GM12892 (cell line): ENCODE data around the gene GLRA1.

Source experiments
- POLR2A ChIP-seq: IDR thresholded peaks from 2 replicates; pipeline ENCODE4 v1.6.1; 2011; ENCODE audit warnings: low read depth, low read length, control low read depth
- POLR2AphosphoS5 ChIP-seq: IDR thresholded peaks from 2 replicates; pipeline ENCODE4 v1.6.1; 2011; ENCODE audit warnings: low read depth, low read length, control low read depth
- TAF1 ChIP-seq: IDR thresholded peaks from 2 replicates; pipeline ENCODE4 v1.6.1; 2011; ENCODE audit warnings: low read depth, mild to moderate bottlenecking, control low read depth, low read length, borderline replicate concordance

GRCh38 chr5:151779531-151780125, 145.0 kb downstream of the GLRA1 start:
- no peak for TF ChIP-seq POLR2AphosphoS5
- TF ChIP-seq POLR2A: no peak
- TF ChIP-seq TAF1: no peak
